ENCODE results near the gene PACSIN2.

GRCh38 chr22:42881298-42881697 is 133.7 kb downstream of the PACSIN2 start:
- TF ChIP-seq, protein P1, sequence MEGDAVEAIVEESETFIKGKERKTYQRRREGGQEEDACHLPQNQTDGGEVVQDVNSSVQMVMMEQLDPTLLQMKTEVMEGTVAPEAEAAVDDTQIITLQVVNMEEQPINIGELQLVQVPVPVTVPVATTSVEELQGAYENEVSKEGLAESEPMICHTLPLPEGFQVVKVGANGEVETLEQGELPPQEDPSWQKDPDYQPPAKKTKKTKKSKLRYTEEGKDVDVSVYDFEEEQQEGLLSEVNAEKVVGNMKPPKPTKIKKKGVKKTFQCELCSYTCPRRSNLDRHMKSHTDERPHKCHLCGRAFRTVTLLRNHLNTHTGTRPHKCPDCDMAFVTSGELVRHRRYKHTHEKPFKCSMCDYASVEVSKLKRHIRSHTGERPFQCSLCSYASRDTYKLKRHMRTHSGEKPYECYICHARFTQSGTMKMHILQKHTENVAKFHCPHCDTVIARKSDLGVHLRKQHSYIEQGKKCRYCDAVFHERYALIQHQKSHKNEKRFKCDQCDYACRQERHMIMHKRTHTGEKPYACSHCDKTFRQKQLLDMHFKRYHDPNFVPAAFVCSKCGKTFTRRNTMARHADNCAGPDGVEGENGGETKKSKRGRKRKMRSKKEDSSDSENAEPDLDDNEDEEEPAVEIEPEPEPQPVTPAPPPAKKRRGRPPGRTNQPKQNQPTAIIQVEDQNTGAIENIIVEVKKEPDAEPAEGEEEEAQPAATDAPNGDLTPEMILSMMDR (IDR thresholded peaks at IDR 0.05): no peak
- no peak for TF ChIP-seq POLR2AphosphoS5 (IDR thresholded peaks at IDR 0.05)
- no peak for TF ChIP-seq POLR2A (IDR thresholded peaks at IDR 0.05)

All from gastroesophageal sphincter (tissue), 3 donors.